ENCODE results near the gene SLC12A6. TPM values are rescaled to one million over a fixed set of nuclear protein-coding genes. Genes with fewer than 3 reads are reported as not detected.
"Not testable (repeated sequence)": the region's sequence is repeated elsewhere in the genome, so short reads cannot be mapped to it uniquely, and the experiment has no call there.

SLC12A6 gene
- total RNA-seq, 1 donor from 2014 or later, result 22.2 TPM

- DNase-seq (ENCODE audit: low read depth in 2 of 2), result no peak
Observed at GRCh38 chr15:34357653-34358052, 20.1 kb upstream of the SLC12A6 start.

- DNase-seq (ENCODE audit: low read depth in 2 of 2), result no peak
Observed at GRCh38 chr15:34355241-34355640, 17.7 kb upstream of the SLC12A6 start.

- DNase-seq (ENCODE audit: low read depth in 2 of 2), result no peak
Observed at GRCh38 chr15:34354286-34354685, 16.7 kb upstream of the SLC12A6 start.

GRCh38 chr15:34353627-34354026 is 16.0 kb upstream of the SLC12A6 start:
- DNase-seq (ENCODE audit: low read depth in 2 of 2), result no peak

GRCh38 chr15:34352996-34353395 is 15.4 kb upstream of the SLC12A6 start:
- DNase-seq (ENCODE audit: low read depth in 2 of 2), result not testable (repeated sequence)

GRCh38 chr15:34349769-34350168 is 12.2 kb upstream of the SLC12A6 start:
- DNase-seq (ENCODE audit: low read depth in 2 of 2), result no peak

- DNase-seq (ENCODE audit: low read depth in 2 of 2), result no peak
Observed at GRCh38 chr15:34348735-34349300, 11.2 kb upstream of the SLC12A6 start.

- DNase-seq (ENCODE audit: low read depth in 2 of 2), result no peak
Observed at GRCh38 chr15:34347951-34348638, 10.5 kb upstream of the SLC12A6 start.

- peak; percentile 93 to 96 for DNase-seq (ENCODE audit: low read depth in 2 of 2)
Observed at GRCh38 chr15:34342737-34343575, 5.4 kb upstream of the SLC12A6 start, which contains the start of the genes NOP10 and NUTM1. NOP10 (minus strand) TSS chr15:34343136; CDS start chr15:34343073, 63 bp downstream. NUTM1 (plus strand) TSS chr15:34343315; CDS start chr15:34343697, 382 bp downstream.

- not testable (repeated sequence) for DNase-seq (ENCODE audit: low read depth in 2 of 2)
Observed at GRCh38 chr15:34342213-34342736, 4.7 kb upstream of the SLC12A6 start.

GRCh38 chr15:34341381-34342212 is 4.0 kb upstream of the SLC12A6 start:
- no peak for DNase-seq (ENCODE audit: low read depth in 2 of 2)

- no peak for DNase-seq (ENCODE audit: low read depth in 2 of 2)
Observed at GRCh38 chr15:34339946-34340345, 2.4 kb upstream of the SLC12A6 start.

GRCh38 chr15:34338347-34338746 is 766 bp upstream of the SLC12A6 start:
- no peak for DNase-seq (ENCODE audit: low read depth in 2 of 2)

GRCh38 chr15:34336991-34337556 is 507 bp downstream of the SLC12A6 start:
- no peak for DNase-seq (ENCODE audit: low read depth in 2 of 2)

GRCh38 chr15:34336231-34336990 is 1.2 kb downstream of the SLC12A6 start:
- DNase-seq (ENCODE audit: low read depth in 2 of 2), result no peak

- peak; percentile 26 to 79 for DNase-seq (ENCODE audit: low read depth in 2 of 2)
Observed at GRCh38 chr15:34335176-34336032, 2.2 kb downstream of the SLC12A6 start.

- DNase-seq (ENCODE audit: low read depth in 2 of 2), result no peak
Observed at GRCh38 chr15:34334672-34335071, 2.9 kb downstream of the SLC12A6 start.

GRCh38 chr15:34332553-34333120 is 4.9 kb downstream of the SLC12A6 start:
- no peak for DNase-seq (ENCODE audit: low read depth in 2 of 2)

GRCh38 chr15:34331809-34332208 is 5.8 kb downstream of the SLC12A6 start:
- DNase-seq (ENCODE audit: low read depth in 2 of 2), result no peak
